Stimulated activated CD4-positive, alpha-beta T cell treated with anti-CD3 and anti-CD28 coated beads, TNF-alpha, amount 100 ng/mL, for 24 hours (primary cell): ENCODE results near the gene TRPM2.
A peak's percentile ranks its signal among the peaks of the same experiment; 100 is the strongest.
"Not testable (repeated sequence)": the region's sequence is repeated elsewhere in the genome, so short reads cannot be mapped to it uniquely, and the experiment has no call there.

Experiments
- DNase-seq, 3 experiments: peaks; one replicate each; pipeline ENCODE4 v3.0.0-alpha.2; 2020; ENCODE audit warnings: low read depth in 3 of 3

The TRPM2 gene

GRCh38 chr21:44335266-44336059 lies 18.0 kb upstream of the TRPM2 start:
- DNase-seq, result no peak

- DNase-seq, result no peak
Measured at GRCh38 chr21:44337449-44337848, 16.0 kb upstream of the TRPM2 start.

GRCh38 chr21:44337941-44338895 lies 15.2 kb upstream of the TRPM2 start:
- peak in 1 of 3 experiments; percentile 38 for DNase-seq

DNA sequence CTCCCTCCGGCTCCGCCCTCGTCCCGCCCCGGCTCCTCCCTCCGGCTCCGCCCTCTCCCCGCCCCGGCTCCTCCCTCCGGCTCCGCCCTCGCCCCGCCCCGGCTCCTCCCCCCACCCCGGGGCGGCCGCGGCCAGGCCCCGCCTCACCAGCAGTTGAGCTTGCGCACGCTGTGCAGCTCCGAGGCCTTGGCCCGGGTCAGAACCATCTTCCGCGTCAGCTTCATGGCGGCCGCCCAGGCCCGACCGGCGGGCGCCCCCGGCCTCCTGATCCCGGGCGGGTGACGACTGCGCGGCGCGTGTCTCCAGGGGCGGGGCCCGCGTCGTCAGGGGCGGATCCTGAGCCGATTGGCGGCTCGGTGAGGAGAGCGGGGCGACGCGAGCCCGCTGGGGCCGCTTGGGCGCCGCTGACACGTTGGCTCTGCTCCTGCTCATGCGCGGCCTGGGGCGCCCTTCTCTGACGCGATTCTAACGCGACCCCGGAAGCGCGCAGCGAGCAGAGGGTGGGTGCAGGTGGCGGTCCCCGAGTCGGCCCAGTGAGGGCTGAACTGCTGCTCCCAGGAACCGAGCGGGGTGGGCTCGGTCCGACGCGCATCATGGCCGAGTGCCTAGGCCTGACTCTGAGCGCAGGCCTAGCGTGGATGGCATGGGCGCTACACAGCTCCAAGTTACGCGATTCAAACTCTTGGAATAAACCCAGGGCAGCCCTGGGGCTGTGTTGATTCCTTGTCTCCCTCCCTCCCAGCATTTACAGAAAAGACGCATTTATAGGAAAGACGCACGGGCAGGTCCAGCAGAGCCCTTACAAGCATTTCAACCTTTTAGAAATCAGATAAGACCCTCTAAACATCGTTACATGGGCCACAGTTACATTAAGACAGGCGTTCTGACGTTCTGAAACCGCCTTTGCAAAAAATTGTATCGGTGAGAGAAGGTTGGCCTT lies 14.2 kb upstream of the TRPM2 start, which contains the start of gene CFAP410:
TSS of gene CFAP410 (minus strand) at position 420 of the 940 bp plus-strand sequence. CDS start at position 224, 196 bp downstream.
- peak; percentile 87 to 94 (median 92) for DNase-seq

DNA sequence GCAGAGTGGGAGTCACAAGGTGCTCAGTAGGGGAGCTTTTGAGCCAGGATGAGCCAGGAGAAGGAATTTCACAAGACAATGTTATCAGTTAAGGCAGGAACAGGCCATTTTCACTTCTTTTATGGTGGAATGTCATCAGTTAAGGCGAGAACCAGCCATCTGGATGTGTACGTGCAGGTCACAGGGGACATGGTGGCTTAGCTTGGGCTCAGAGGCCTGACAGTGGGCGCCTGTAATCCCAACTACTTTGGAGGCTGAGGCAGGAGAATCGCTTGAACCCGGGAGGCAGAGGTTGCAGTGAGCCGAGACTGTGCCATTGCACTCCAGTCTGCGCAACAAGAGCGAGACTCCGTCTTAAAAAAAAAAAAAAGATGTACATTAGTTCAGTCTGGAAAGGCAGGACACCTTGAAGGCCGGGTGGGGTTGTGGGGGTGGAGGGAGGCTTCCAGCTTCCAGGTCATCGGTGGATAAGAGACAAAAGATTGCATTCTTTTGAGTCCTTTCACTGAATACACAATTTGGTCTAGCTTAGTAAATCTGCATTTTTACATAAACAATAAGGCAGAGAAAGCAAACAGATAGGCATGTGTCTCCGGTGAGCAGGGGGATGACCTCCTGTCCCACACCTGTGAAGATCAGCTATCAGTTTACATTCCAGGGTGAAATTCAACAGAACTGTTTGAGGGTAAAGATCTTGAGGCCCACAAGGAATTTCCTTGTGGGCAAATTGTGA lies 11.5 kb upstream of the TRPM2 start:
- DNase-seq, result not testable (repeated sequence)

GRCh38 chr21:44342981-44343380 lies 10.4 kb upstream of the TRPM2 start:
- DNase-seq, result not testable (repeated sequence)

DNA sequence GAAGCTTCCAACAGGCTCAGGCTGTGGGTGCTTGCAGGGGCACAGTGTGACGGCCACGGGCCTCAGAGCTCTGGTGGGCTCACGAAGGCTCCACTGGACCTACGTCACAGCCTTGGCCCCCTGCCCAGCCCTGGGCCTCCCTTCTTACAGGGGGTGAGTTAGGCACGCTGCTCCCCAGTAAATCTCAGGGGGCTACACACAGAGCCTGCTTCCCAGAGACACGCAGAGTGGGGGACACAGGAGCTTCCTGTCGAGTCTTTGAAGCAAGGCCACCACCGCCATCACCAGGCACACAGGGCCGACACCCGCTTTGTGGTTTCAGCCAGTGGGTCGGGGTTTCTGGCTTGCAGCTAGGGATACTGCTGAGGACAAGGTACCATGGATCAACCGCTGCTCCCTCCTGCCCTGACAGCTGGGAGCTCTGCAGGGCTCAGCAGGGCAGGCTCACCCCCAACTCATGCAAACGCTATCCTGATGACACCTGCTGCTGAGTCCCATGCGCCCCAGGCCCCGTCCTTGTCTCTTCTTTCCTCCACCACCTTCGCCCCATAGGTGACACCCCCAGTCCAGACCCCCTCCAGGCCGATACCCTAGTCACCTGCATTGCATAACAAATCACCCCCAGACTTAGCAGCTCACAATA lies 8.8 kb upstream of the TRPM2 start:
- no peak for DNase-seq

DNA sequence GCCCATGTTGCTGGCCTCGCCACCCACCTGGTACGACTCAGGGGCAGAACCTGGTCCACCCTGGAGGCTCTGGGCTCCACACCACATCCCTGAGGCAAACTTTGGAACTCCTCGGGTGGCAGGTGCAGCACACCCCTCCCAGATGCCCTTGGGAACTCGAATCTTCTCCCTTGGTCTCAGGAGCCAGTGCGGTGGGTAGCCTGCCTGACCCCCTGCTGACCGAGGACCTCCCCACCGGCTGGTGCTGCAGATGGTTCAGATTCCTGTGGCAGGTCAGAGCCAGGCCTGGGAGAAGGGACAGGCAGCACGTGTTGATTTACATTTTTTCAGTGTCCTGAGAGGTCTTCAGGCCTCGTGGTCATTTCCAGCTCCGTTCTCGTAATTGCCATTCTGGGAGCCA lies 7.9 kb upstream of the TRPM2 start:
- DNase-seq, result no peak

- DNase-seq, result no peak
Measured at GRCh38 chr21:44347911-44348451, 5.4 kb upstream of the TRPM2 start.

DNA sequence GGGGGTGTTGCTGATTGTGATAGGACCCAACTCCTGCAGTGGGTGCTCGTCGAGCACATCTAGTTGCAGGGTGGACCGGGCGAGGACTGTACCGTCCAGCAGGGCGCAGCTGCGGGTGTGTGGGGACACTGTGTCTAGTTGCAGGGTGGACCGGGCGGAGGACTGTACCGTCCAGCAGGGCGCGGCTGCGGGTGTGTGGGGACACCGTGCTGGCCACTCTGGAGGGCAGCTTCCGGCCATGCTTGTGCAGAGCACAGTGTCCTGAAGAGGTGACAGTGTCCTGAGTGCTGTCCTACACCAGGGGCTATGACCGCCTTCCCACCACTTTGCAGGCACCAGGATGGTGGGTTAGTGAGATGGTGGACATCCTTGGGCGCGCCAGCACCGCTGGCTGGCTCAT lies 4.6 kb upstream of the TRPM2 start:
- no peak for DNase-seq

GRCh38 chr21:44349416-44349846 lies 4.0 kb upstream of the TRPM2 start:
- DNase-seq, result no peak

- no peak for DNase-seq
Measured at GRCh38 chr21:44349847-44350772, 3.3 kb upstream of the TRPM2 start.

GRCh38 chr21:44350773-44351481 lies 2.5 kb upstream of the TRPM2 start:
- no peak for DNase-seq

GRCh38 chr21:44351535-44352252 lies 1.7 kb upstream of the TRPM2 start:
- DNase-seq, result no peak

DNA sequence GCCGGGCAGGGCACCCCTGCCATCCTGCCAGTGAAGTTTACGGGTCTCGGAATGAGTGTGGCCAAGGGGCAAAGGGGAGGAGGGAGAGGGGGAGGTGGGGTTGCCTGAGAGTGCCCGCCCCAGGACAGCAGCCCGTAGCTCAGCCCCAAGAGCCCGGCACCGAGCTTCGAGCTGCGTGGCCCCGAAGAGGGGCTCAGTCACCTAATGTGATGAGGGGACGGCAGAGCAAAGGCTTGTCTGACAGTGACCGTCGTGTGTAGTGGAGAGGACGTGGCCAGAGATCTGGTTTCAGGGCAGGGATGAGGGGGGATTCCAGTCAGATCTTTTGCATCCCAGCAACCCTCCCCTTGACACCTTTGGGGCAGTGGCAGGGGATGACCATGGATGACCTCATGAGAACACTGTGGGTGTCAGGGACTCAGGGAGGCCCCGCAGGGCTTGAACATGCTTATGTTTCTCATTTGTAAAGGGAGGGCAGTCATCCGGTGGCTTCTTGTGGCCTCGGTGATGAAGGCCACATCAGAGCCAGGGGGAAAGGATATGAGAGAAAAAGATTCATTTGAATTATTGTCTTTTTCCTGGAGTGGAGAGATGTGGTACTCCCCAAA lies 1.1 kb upstream of the TRPM2 start:
- no peak for DNase-seq

- no peak for DNase-seq
Measured at GRCh38 chr21:44354001-44354405, 582 bp downstream of the TRPM2 start.
